Measurements from ENCODE around the gene PEPD. TPM values are rescaled to one million over a fixed set of nuclear protein-coding genes. Genes with fewer than 3 reads are reported as not detected.

PEPD gene
- total RNA-seq, 2 donors from 2014 or later = 52.2 to 67.9 TPM

DNA sequence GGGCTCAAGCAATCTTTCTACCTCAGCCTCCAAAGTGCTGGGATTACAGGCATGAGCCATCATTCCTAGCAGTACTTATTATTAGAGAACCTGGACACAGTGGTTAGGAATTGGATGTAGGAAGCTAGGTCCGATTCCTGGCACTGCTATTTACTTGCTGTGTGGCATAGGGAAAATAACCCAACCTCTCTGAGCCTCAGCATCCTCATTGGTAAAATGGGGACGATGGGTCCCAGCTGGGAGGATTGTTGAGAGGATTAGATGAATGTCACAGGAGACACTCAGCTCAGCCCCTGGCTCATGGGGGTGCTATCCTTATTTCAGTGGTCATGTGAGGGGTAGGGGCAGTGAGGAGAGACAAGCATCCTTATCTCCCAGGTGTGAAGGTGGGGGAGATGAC lies 6.8 kb upstream of the PEPD start:
- peaks cover 3% of the 10 kb centered on the region for H3K4me1 Mint-ChIP-seq
- TF ChIP-seq, protein P1, sequence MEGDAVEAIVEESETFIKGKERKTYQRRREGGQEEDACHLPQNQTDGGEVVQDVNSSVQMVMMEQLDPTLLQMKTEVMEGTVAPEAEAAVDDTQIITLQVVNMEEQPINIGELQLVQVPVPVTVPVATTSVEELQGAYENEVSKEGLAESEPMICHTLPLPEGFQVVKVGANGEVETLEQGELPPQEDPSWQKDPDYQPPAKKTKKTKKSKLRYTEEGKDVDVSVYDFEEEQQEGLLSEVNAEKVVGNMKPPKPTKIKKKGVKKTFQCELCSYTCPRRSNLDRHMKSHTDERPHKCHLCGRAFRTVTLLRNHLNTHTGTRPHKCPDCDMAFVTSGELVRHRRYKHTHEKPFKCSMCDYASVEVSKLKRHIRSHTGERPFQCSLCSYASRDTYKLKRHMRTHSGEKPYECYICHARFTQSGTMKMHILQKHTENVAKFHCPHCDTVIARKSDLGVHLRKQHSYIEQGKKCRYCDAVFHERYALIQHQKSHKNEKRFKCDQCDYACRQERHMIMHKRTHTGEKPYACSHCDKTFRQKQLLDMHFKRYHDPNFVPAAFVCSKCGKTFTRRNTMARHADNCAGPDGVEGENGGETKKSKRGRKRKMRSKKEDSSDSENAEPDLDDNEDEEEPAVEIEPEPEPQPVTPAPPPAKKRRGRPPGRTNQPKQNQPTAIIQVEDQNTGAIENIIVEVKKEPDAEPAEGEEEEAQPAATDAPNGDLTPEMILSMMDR (conservative IDR thresholded peaks at IDR 0.05) = no peak
- H3K27me3 ChIP-seq (ENCODE audit: control insufficient read depth, insufficient read depth, low read length, poor library complexity, severe bottlenecking) = no peaks in the 10 kb centered on the region
- no peak overlapping the region for H3K4me3 ChIP-seq (ENCODE audit: low read length)
- H3K9me3 Mint-ChIP-seq = no peaks in the 10 kb centered on the region
- H3K27ac ChIP-seq (ENCODE audit: low read depth, low read length) = no peak overlapping the region
- WGBS, 2 experiments (ENCODE audit: insufficient coverage in 1 of 2, insufficient read length in 1 of 2) = 93% methylated on average over 2 of the region's 2 CpGs
- H3K9me3 ChIP-seq (ENCODE audit: control insufficient read depth, low read length) = no peaks in the 10 kb centered on the region
- no peak overlapping the region for H3K9ac ChIP-seq (ENCODE audit: extremely low read depth, low read length, poor library complexity, severe bottlenecking)
- no peak overlapping the region for H3K27ac Mint-ChIP-seq
- no peak overlapping the region for H3K4me3 Mint-ChIP-seq
- H3K36me3 ChIP-seq (ENCODE audit: control insufficient read depth, insufficient read depth, low read length) = no peaks in the 10 kb centered on the region
- no peak for DNase-seq
- no peaks in the 10 kb centered on the region for H3K4me1 ChIP-seq (ENCODE audit: control insufficient read depth, insufficient read depth, low read length)
- H3K36me3 Mint-ChIP-seq (ENCODE audit: low read depth) = no peaks in the 10 kb centered on the region
- peaks cover 5% of the 10 kb centered on the region for H3K27me3 Mint-ChIP-seq (ENCODE audit: insufficient read depth)

DNA sequence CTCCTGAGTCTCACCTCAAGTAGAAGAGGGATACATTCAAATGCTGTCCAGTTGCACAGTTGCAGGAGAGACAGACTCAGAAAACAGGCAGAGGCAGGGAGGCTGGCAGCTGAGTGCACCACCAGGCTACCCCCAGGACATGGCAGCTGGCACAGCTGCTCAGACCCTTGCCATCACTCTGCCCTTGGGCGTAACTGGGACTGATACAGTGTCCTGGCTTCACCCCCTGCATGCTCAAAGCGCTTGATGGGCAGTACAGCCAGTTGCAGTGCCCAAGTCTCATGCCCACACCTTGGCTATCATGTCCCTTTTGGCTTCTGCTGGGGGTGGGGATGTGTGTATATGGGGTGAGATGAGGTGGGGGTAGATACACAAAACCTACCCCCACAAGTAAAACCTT lies 5.5 kb upstream of the PEPD start:
- H3K36me3 ChIP-seq (ENCODE audit: control insufficient read depth, insufficient read depth, low read length) = no peaks in the 10 kb centered on the region
- H3K27ac ChIP-seq (ENCODE audit: low read depth, low read length) = no peak overlapping the region
- WGBS, 2 experiments (ENCODE audit: insufficient coverage in 1 of 2, insufficient read length in 1 of 2) = 90% methylated on average over 2 of the region's 2 CpGs; no CpG with 5 or more reads in 1 of the 2 experiments
- H3K9ac ChIP-seq (ENCODE audit: extremely low read depth, low read length, poor library complexity, severe bottlenecking) = no peak overlapping the region
- peaks cover 9% of the 10 kb centered on the region for H3K4me1 ChIP-seq (ENCODE audit: control insufficient read depth, insufficient read depth, low read length)
- DNase-seq = no peak
- TF ChIP-seq, protein P1 (conservative IDR thresholded peaks at IDR 0.05) = no peak
- Mint-ChIP-seq H3K9me3 (no peaks in the 10 kb centered on the region), H3K4me3 (no peak overlapping the region), H3K27me3 (ENCODE audit: insufficient read depth) (peaks cover 5% of the 10 kb centered on the region), H3K27ac (no peak overlapping the region), H3K36me3 (ENCODE audit: low read depth) (no peaks in the 10 kb centered on the region), H3K4me1 (peaks cover 8% of the 10 kb centered on the region)
- no peaks in the 10 kb centered on the region for H3K9me3 ChIP-seq (ENCODE audit: control insufficient read depth, low read length)
- no peak overlapping the region for H3K4me3 ChIP-seq (ENCODE audit: low read length)
- no peaks in the 10 kb centered on the region for H3K27me3 ChIP-seq (ENCODE audit: control insufficient read depth, insufficient read depth, low read length, poor library complexity, severe bottlenecking)

DNA sequence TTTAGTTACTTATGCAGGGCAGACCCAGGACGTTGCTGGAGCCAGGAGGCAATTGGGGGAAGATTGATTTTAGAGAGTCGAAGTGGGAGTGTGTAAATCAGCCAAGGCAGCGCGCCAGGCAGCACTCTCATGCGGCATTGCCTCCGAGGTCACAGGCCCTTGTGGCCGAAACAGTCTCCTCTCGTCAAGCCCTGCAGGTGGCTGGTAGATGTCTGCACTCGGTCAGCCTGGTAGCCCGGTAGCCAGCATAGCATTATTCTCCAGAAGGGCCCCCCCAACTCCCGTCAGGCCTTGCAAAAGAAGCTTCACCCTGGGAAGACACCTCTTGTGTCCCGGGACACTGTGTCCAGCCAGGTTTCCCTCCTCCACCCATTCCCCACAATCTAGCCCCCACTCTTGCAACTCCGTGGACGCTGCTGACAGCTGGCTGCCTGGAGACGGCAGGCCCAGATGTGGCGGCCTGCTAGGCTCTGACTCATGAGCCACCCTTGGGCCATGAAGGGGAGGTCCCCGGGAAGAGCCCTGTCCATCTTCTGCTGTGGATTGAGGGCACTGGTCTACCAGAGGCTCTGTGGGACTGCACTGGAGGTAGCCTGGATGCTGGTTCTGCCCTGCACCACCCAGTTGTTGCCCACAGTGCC lies 2.6 kb upstream of the PEPD start:
- Mint-ChIP-seq H3K27ac (no peak overlapping the region), H3K4me1 (peaks cover 19% of the 10 kb centered on the region), H3K27me3 (ENCODE audit: insufficient read depth) (peaks cover 5% of the 10 kb centered on the region), H3K4me3 (no peak overlapping the region), H3K9me3 (no peaks in the 10 kb centered on the region), H3K36me3 (ENCODE audit: low read depth) (no peaks in the 10 kb centered on the region)
- TF ChIP-seq, protein P1 (conservative IDR thresholded peaks at IDR 0.05) = no peak
- H3K27me3 ChIP-seq (ENCODE audit: control insufficient read depth, insufficient read depth, low read length, poor library complexity, severe bottlenecking) = no peaks in the 10 kb centered on the region
- no peak overlapping the region for H3K27ac ChIP-seq (ENCODE audit: low read depth, low read length)
- H3K9me3 ChIP-seq (ENCODE audit: control insufficient read depth, low read length) = no peaks in the 10 kb centered on the region
- H3K36me3 ChIP-seq (ENCODE audit: control insufficient read depth, insufficient read depth, low read length) = no peaks in the 10 kb centered on the region
- H3K4me3 ChIP-seq (ENCODE audit: low read length) = no peak overlapping the region
- peaks cover 9% of the 10 kb centered on the region for H3K4me1 ChIP-seq (ENCODE audit: control insufficient read depth, insufficient read depth, low read length)
- DNase-seq = no peak
- 87 to 88% methylated on average over 13 to 17 of the region's 17 CpGs for WGBS, 2 experiments (ENCODE audit: insufficient coverage in 1 of 2, insufficient read length in 1 of 2)
- H3K9ac ChIP-seq (ENCODE audit: extremely low read depth, low read length, poor library complexity, severe bottlenecking) = no peak overlapping the region

All from endodermal cell (in vitro differentiated cells).